GM19023 (cell line): ENCODE results near the gene CHI3L2.

Source experiments
- ATAC-seq: cut with Tn5 transposase; IDR thresholded peaks from one replicate; pipeline ENCODE4 v1.9.1; 2021; ENCODE audit warnings: mild to moderate bottlenecking, moderate library complexity; ENCODE audit not compliant: unreplicated experiment

CHI3L2 gene

DNA sequence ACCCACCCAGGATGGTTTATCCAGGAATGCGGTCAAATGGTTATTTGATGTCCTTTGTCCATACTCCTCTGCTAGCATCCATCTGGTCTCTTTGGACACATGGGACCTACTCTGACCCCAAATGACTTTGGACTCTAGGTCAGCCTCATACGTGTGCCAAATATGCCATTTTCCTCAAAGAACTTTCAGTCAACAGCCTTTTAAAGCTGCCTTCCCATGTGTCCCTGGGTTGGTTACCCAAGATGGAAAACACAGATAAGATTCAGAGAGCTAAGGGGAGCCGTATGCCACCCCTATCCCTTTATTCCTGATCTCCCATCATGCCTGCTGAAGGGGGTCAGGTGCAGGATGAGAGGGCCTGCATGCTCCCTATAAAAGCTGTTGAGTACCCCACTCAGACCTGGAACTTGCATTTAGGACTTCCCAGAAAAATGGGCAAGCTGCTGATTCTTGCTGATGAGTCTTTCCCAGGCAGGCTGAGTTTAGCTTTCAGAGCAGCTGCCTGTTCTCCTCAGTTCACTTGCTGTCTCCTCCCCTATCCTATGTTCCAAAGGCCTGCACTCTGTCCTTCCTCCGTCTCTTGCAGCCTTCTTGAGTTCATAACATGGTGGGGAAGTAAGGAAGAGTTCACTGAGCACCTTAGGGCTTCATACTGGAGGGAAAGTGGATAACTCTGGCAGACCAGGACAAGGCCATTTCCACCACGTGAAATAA, 19.8 kb downstream of the CHI3L2 start:
- ATAC-seq, result no peak

DNA sequence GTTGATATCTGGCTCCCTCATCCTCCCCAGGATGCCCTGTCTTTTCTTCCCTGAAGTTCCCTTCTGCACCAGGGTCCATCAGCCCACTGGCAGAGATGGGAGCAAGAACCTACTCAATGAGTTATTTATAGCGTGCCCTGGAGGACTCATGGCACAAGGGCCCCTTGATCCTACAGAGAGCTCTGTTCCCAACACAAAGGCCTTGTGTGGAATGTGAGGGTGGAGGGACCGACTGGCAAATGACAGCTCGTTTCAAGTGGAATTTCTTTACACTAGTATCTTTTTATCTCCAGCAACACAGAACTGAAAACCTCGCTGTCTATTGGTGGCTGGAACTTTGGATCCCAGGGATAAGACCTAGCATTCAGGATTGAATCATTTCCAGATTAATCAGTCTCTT, 22.4 kb downstream of the CHI3L2 start:
- ATAC-seq, result no peak

DNA sequence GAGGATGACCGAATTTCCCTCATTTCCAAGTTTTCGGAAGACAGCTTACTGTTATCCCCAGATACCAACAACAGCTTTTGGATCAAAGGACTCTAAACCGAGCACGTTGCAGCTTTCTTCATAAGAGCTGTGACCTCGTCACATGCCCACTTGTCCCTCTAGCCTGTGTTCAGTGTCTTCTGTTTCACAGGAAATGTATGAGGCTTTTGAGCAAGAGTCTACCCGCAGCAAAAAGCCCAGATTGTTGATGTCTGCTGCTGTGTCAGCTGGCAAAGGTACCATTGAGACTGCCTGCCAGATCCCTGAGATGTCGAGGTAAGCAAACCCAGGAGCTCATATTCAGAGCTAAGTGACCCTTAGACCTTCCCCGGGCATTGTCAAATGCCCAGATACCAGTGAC, 24.1 kb downstream of the CHI3L2 start:
- no peak for ATAC-seq

DNA sequence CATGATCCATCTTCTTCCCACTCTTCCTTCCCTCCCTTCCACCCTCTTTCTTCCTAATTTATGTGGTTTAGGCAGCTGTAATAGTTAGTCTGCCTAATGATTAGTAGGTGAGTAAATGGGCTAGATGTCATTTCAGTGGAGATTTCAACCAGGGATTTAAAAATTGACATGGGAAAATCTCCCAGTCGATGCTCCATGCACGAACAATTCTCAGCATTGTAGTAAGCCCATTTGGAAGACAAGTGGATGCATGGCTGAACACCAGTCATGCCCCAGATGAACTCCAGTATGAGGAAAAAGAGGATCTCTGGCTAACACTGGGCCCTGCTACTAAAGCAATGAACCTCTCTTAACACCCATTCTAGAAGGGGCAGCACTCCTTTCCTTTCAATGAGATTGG, 25.3 kb downstream of the CHI3L2 start:
- ATAC-seq, result no peak

DNA sequence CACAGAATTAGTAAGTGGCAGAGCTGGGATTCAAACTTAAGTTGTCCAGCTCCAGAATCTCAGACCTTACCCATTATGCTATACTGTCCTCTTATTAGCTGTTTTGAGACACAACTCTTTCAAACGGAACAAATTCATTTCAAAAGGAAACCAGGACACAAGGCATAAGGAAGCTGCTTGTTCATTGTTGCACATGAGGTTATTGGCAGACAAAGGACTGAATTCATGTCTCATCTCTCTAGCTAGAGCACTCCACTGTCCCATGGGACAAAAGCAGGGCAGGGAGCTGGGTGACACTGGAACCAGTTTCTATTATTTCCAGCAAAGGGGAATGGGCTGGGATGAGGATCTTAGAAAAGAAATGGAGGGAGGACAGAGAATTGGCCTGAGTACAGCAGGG, 26.4 kb downstream of the CHI3L2 start:
- ATAC-seq, result no peak

DNA sequence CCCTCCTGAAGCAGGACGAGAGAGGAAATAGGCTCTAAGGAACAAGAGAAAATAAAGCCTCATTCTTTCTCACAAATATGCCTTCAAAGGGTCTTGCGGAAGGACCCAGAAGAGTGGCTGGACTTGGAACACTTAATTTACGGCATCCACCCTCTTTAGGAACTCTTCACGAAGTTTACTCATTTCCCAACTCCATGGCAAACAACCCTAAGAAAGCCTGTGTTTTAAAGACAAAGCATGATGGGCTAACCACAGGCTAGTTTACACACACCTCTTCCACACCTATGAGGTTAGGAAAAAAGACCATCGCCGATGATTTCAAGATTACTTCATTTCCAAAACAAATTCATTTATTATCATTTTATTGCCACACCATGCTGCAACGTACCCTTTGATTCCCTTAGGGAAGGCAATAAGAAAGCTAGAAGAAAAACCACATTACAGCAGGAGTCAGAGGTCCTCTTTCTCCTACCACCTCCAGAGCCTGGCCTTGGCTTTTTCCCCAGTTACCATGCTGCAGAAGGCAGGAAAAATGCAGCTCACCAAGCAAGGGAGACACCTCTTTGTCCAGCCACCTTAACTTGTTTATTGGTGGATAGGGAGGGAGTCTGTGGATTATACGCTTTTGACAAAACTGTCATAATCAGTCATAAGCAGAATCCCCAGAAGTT, 29.6 kb downstream of the CHI3L2 start:
- no peak for ATAC-seq

DNA sequence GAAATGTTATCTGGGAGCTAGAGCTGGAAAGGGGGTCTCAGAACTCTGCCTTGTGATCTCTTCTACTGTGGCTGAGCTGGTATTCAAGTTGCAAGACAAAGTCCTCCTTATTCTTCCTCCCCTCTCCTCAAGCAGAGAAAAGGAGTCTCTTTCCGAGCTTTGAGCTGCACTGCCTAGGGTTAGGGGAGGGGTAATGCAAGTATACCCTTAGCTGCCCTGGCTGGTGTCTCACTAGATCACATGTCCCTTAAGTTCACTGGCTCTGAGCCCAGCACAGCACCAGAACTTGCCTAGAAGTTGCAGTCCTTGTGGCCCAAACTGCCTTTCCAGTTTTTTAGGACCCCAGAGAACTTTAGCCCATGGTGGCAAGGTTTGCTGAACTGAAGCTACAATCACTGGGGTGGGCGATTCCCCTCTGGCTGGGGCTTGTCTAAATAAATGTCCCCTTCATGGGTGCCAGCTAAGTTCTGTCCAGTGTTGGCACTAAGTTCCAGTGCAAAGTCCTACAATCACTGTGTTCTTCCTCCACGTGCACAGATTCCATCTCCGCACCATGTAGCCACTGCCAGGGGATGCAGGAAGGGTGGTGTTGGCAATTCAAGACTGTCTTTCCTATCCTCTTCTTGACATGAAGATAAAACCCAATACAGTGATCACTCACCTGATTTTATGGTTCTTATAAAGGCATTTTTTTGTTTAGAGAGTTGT, 40.4 kb downstream of the CHI3L2 start:
- ATAC-seq, result no peak

DNA sequence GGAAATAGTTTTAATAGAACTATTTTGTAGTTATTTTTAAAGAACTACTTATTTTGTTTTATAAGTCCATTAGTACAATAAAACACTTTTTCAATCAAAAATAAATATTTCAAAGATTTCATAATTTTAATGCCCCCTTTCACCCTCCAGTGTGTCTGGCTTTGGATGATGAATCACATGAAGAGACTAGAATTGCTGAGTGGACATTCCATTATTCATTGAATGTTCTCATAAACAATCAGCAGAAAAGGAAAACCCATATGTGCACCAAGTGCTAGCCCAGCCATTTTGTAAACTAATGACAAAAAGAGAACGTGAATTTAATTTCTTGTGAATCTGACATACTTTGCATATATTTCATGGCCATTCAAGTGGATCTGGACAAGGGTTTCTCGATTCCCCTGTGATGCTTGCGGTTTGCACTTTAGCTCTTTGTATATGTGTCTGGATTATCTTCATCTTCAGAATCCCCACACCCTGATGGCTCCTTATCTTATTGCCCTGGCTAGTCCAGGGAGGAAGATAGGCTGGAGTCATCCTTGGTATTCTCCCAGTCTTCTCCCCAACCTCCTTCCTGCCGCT, 42.4 kb downstream of the CHI3L2 start:
- no peak for ATAC-seq

DNA sequence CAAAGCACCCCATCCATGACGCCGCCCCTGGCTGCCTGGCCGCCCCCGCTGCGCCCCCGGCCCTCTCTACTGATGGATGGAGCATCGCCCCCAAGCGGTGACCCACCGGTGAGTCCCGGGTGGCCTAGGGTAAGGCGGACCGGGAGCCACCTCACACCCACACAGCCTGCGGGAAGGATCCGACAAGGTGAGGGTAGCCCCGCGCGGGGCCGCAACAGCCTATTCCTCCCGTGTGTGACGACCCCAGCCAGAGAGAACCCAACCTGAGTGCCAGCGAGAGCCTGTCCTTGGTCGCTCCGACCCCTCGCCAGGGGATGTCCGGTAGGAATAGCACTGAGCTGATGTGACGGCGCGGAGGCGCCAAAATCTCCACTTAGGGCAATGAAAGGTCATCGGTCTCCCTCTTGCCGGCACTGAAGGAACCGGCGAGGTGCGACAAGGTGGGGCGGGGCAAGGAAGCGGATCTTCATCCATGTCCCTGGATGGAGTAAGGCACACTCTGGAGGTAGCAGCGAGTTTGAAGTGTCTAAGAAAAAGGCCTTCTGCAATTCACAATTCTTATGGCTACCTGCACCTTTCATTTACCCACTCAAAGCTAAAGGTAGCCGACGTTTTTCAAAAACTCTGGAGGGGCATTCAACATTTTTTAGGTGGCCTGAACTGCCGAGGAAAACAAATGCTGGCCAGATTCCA, 43.4 kb downstream of the CHI3L2 start:
- no peak for ATAC-seq

DNA sequence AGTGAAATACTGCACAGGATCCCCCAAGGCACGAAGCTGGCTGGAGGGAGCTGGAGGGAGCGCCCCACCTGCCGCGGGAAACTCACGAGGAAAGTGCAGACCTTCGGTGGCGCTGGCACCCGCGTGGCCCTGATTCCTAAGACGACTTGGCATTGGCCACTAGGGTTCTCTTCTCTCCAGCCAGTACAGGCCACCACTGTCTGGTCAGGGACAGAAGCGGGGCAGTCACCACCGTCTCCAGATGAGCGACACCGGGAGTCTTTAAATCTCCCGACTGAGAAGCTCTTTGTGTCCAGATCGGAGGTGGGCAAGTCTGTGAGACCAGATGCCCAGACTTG, 43.9 kb downstream of the CHI3L2 start:
- no peak for ATAC-seq

DNA sequence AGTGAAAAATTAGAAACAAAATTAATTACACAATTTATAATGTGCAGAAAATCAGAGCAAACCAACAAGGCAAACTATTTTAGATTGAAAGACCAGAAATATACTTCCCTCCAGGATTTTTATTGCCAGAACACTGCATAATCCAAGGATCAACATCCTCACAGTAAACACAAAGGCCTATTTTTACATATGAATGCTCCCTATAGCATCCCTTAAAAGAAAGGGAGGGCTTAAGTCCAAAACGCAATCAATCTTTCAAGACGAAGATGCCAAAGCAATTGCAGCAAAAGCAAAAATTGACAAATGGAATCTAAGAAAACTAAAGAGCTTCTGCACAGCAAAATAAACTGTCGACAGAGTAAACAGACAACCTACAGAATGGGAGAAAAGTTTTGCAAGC, 44.6 kb downstream of the CHI3L2 start:
- ATAC-seq, result no peak

DNA sequence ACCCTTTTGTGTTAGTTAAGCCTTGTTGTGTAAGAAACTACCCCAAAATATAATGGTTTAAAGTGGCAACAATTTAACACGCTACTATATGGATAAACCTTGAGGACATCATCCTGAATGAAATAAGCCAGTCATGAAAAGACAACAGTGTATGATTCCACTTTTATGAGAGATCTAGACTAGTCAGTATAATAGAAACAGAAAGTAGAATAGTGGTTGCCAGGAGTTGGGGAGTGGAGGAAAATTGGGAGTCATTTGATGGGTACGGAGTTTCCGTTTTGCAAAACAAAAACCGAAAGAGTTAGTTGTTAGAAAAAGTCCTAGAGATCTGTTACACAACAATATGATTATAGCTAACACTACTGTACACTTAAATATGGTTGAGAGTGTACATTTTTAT, 47.1 kb downstream of the CHI3L2 start:
- ATAC-seq, result no peak

DNA sequence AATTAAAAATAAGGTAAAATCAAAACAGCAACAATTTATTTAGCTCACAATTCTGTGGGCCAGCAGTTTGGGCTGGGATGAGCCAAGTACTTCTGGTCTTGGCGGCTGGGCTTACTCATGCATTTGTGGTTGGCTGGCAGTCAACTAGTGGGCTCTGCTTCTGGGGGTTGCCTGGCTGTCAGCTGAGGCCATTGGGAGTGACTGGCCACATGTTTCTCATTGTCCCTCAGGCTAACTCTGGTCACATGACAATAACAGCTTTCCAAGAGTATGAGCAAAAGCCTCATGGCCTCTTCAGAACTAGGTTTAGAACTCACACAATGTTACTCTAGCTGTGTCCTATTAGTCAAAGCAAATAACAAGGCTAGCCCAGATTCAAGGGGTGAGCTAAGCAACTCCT, 47.6 kb downstream of the CHI3L2 start:
- no peak for ATAC-seq

DNA sequence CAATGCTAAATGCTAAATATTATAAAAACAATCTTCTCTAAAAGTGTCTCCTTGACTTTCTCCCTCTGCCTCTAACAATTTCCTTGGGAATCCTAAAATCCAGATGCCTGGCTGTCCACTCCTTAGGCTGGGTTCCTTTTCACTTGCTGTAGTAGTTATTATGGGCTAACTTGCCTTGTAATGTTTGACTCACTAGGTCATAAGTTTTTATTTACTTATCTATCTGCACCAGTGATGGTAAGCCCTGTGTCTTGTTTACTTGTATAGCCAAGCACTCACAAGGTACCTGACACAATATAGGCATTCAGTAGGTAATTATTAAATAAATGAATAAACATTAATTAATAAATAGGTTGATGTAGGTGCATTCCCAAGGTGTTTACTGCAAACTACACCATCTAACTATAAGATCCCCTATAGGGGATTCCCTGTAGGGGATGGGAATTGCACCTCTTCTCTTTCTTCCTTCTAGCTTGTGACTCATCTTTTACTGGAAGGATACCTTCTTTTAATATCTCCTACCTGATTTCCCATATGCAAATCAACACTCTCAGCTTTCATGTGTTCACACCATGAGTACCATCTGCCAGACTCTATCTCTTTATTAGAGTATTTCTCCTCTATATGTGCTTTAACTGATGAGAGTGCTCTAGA, 48.4 kb downstream of the CHI3L2 start:
- no peak for ATAC-seq

DNA sequence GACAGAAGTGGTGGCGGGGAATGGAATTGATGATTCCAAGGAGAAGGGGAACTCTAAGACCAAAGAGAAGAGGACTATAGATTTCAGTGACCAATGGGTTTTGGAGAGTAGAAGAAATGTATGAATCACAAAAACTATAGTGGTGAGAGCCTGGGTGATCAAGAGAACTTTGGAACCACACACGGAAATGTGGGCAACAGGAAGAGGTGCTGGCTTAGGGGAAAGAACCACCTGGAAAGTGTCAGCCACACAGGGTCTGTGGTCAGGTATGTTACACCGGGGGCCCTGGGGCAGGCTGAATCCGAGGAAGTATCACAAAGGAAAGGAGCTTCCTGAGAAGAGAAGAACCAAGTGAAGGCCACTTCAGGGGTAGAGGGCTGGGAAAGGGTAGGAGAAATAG, 51.6 kb downstream of the CHI3L2 start:
- no peak for ATAC-seq

DNA sequence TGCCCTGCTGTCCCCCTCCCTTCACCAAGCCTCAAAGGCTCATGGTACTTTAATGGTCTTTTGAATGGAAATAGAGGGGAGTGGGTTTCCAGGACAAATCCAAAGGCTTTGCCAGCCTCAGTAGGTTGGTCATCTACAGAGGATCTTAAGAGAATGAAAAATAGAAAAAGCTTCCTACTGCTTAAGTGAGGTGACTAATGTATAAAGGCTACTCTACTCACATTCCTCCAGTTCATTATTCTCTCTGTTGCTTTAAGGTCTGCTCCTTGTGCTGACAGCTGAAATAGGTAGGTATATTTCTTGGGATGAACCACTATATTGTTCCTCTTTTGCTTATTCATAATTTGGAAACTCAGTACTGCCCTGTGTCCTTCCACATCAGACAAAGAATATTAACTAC, 52.8 kb downstream of the CHI3L2 start:
- ATAC-seq, result no peak

DNA sequence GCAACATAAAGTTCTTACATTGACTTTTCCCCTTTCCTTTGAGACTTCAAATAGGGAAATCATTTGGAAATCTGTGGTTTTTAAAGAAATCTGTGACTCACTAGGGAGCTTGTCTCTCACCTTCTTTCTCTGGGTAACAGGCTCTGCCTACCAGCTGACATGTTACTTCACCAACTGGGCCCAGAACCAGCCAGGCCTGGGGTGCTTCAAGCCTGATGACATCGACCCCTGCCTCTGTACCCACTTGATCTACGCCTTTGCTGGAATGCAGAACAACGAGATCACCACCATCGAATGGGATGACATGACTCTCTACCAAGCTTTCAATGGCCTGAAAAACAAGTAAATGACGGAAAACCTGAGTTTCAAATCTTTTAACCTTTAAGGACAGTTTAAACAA, 53.9 kb downstream of the CHI3L2 start:
- no peak for ATAC-seq

DNA sequence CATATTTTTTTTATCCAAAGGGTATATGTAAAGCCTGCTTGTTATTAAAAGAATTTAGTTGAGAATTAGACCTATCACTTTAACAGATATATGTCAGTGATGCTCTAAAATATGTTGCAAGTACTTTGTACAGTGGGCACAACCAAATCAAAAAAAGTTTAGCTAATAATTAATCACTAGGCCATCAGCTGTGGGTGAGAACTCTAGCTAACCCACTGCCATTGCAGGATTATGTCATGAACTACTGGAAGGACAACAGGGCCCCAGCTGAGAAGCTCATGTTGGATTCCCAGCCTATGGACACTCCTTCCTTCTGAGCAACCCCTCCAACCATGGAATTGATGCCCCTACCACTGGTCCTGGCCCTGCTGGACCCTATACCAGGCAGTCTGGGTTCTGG, 56.3 kb downstream of the CHI3L2 start:
- no peak for ATAC-seq

DNA sequence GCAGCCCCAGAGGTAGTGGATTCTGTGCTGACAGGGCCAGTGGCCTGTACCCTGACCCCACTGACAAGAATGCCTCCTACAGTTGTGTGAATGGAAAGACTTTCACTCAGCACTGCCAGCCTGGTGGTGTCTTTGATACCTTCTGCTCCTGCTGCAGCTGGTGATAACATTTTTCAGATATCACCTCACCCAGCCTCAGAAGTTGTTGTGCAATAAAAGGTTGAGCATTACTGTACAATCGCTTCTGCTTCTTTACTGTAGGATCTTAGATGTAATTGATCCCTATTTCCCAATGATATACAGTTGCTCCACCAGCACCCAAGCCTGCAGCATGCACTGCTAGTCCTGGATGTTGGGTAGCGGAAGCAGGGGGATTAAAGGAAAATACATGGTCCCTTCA, 58.4 kb downstream of the CHI3L2 start:
- ATAC-seq, result no peak

DNA sequence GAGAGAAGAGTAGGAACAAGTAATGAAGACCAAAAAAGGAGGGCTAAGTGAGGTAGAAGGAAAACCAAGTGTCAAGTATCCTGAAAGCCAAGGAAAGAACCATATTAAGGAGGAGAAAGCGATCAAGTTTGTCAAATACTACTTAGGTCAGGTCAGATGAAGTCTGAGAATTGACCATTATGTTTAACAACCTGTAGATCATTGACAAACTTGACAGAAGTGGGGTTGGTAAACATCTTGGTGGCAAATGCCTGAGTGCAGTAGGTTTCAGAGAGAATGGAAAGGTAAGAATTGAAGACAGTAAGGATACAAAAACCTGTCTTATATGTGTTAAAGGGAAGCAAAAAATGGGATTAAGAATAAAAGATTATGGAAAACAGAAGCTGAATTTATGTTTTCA, 59.4 kb downstream of the CHI3L2 start:
- no peak for ATAC-seq

DNA sequence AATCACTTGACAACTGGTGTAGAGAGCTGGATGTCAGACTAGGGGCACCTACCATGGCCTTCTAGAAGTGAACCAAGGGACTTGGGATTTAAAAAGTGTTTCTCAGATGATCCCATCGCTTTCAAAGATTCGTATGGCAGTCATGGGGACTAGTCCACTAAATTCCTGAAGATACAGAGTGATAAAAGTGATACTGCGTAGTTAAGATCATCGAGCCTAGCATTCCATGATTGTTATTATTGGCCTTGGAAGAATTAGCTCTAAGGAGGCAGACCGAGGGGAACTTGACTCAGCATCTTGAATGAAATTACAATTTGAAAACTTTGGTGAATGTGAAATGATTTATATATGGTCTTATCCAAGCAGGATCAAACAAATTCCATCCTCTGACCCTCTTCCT, 61.9 kb downstream of the CHI3L2 start:
- no peak for ATAC-seq
